KG1 (cell line): Measurements from ENCODE around the gene PMM2.

Experiments used
- DNase-seq: peaks from one replicate; lab custom pipeline; 2025; lab: John Stamatoyannopoulos, UW

The PMM2 gene

GRCh38 chr16:8887952-8888560 is 90.4 kb downstream of the PMM2 start:
- DNase-seq: no peak

- DNase-seq: no peak
These were observed 91.6 kb downstream of the PMM2 start for GRCh38 chr16:8888951-8889892.

- no peak for DNase-seq
These were observed 92.4 kb downstream of the PMM2 start for GRCh38 chr16:8889893-8890548.

- DNase-seq: no peak
These were observed 92.9 kb downstream of the PMM2 start for GRCh38 chr16:8890549-8890921.

GRCh38 chr16:8892101-8892575 is 94.5 kb downstream of the PMM2 start:
- no peak for DNase-seq

GRCh38 chr16:8893426-8893825 is 95.8 kb downstream of the PMM2 start:
- no peak for DNase-seq

GRCh38 chr16:8893976-8894690 is 96.5 kb downstream of the PMM2 start:
- no peak for DNase-seq

GRCh38 chr16:8894736-8895334 is 97.2 kb downstream of the PMM2 start:
- no peak for DNase-seq

- DNase-seq: no peak
These were observed 101.2 kb downstream of the PMM2 start for GRCh38 chr16:8898660-8899318.
